Smooth muscle cell of trachea (primary cell): Measurements from ENCODE around the gene ZIM2. TPM values are rescaled to one million over a fixed set of nuclear protein-coding genes. Genes with fewer than 3 reads are reported as not detected.

Experiments
- total RNA-seq: library from RNA; depleted of rRNA; stranded (reverse); fragments of >200 nt; gene quantifications from 2 replicates; pipeline ENCODE4 v1.2.1, GENCODE V29; 2014

The ZIM2 gene
- not detected in 2 replicates for total RNA-seq

DNA sequence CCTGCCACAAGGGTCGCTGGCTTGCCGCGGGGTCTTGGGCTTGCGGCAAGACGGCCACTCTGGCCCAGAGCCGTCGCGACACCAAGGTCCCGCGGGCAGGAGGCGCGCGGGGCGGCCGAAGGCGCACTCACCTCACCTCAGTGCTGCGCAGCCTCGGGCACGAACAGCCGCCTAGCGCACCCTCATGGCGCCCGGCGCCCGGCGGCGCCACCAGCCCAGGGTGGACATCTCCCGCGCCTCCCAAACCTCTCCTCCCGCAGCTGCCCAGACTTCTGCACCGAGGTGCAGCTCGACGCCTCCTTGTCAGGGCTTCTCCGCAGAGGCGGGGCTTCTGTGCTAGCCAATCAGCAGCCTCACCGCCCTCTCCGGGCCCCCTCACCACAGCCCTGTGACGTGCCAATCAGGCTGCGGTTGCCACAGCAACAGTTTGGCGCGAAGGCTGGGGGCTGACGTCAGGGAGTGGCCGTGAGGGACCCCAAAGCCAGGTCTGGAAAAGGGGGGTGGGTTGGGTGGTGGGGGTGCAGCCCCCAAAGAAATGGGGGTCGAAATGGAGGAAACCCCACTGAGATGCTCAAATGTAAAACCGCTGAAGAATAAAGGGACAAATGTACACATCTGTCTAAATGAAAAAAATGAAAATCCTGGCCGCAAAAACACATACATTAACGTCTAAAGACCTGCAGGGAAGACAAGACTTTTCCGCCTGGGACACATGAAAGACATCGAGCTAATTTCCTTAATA lies at the start of gene ZIM2, which contains the start of gene PEG3:
Gene ZIM2, minus strand, starts transcription at position 276 of the 742 bp plus-strand sequence. CDS start 16,449 bp downstream, outside the sequence.
Gene PEG3, minus strand, starts transcription at position 276 of the 742 bp plus-strand sequence. CDS start 16,071 bp downstream, outside the sequence.

Other genes with a start within 250 kb of the ZIM2 start
- gene ZNF71, start 245.4 kb downstream of the ZIM2 start, total RNA-seq, result 9.4 and 9.5 TPM in 2 replicates
- gene SMIM17, start 197.6 kb downstream of the ZIM2 start, total RNA-seq, result 0.33 TPM in 1 of 2 replicates, not detected in the other
- gene ZNF835, start 169.0 kb downstream of the ZIM2 start, total RNA-seq, result 0.15 and 1.2 TPM in 2 replicates
- 0.29 and 5.0 TPM in 2 replicates for gene PEG3, start within 50 bp of the ZIM2 start, total RNA-seq